Osteocyte (in vitro differentiated cells): ENCODE results near the gene PHLPP1. TPM values are rescaled to one million over a fixed set of nuclear protein-coding genes. Genes with fewer than 3 reads are reported as not detected.

ENCODE experiments used
- DNase-seq: peaks from one replicate; pipeline ENCODE4 v3.0.0; 2021; ENCODE audit warnings: mixed read lengths; ENCODE audit not compliant: unreplicated experiment; ENCODE audit errors: extremely low spot score
- H3K27ac Mint-ChIP-seq: one replicate; pipeline ENCODE4 v1.8.0; 2021; ENCODE audit warnings: mild to moderate bottlenecking, mixed read lengths; ENCODE audit not compliant: unreplicated experiment
- H3K27me3 Mint-ChIP-seq: one replicate; pipeline ENCODE4 v1.8.0; 2021; ENCODE audit warnings: mixed read lengths; ENCODE audit not compliant: unreplicated experiment
- H3K36me3 Mint-ChIP-seq: one replicate; pipeline ENCODE4 v1.8.0; 2021; ENCODE audit warnings: mixed read lengths; ENCODE audit not compliant: unreplicated experiment
- H3K4me1 Mint-ChIP-seq: one replicate; pipeline ENCODE4 v1.8.0; 2021; ENCODE audit warnings: mixed read lengths; ENCODE audit not compliant: unreplicated experiment
- H3K4me3 Mint-ChIP-seq: one replicate; pipeline ENCODE4 v1.8.0; 2021; ENCODE audit warnings: mild to moderate bottlenecking, moderate library complexity, mixed read lengths; ENCODE audit not compliant: unreplicated experiment
- H3K9me3 Mint-ChIP-seq: one replicate; pipeline ENCODE4 v1.8.0; 2021; ENCODE audit warnings: mixed read lengths; ENCODE audit not compliant: unreplicated experiment
- total RNA-seq: library from RNA; stranded (reverse); gene quantifications from 2 replicates; pipeline ENCODE4 v1.2.1, GENCODE V29; 2021
- TF ChIP-seq, protein P1 (sequence below): fragments of 200-600 bp; sonication (generic); IDR thresholded peaks from 2 replicates; pipeline ENCODE4 v1.5.0; 2021; ENCODE audit warnings: antibody characterized with exemption, mild to moderate bottlenecking, moderate library complexity

Gene PHLPP1
- total RNA-seq, 1 donor from 2014 or later, result 19.6 TPM

DNA sequence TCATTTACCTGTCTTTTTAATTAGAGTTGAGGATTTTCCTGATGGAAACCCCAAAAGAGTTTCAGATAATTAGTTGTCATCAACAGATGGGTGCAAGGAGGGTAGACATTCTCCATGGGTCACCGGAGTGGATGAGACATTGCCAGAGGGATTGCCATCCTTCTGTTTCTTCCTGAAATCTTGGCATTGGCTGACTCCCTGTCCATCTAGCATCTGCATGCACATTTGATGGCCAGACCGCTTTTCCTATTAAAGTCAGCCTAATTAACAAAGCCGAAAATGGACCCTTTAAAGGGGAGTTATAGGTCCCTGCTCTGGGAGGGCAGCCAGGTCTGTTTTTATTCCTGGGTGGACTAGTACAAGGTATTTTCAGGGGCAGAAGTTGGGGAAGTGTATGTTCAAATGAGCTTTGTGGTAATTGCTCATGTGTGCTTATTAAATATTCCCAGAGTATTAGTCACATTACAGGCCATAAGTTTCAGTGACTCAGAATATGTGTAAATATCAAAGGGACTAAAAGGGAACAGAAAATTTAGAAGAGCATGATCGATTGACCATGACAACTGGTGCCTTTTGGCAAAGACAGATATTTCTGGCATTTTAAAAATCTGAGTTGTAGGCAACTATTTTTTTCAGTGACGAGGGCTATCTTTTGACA, 209.8 kb downstream of the PHLPP1 start:
- Mint-ChIP-seq H3K4me1 (peaks cover 13% of the 10 kb centered on the region), H3K36me3 (peaks cover 23% of the 10 kb centered on the region), H3K27ac (peak overlapping the region; percentile 50), H3K4me3 (no peak overlapping the region), H3K27me3 (no peaks in the 10 kb centered on the region), H3K9me3 (no peaks in the 10 kb centered on the region)
- TF ChIP-seq, protein P1, sequence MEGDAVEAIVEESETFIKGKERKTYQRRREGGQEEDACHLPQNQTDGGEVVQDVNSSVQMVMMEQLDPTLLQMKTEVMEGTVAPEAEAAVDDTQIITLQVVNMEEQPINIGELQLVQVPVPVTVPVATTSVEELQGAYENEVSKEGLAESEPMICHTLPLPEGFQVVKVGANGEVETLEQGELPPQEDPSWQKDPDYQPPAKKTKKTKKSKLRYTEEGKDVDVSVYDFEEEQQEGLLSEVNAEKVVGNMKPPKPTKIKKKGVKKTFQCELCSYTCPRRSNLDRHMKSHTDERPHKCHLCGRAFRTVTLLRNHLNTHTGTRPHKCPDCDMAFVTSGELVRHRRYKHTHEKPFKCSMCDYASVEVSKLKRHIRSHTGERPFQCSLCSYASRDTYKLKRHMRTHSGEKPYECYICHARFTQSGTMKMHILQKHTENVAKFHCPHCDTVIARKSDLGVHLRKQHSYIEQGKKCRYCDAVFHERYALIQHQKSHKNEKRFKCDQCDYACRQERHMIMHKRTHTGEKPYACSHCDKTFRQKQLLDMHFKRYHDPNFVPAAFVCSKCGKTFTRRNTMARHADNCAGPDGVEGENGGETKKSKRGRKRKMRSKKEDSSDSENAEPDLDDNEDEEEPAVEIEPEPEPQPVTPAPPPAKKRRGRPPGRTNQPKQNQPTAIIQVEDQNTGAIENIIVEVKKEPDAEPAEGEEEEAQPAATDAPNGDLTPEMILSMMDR, result no peak
- DNase-seq, result no peak

DNA sequence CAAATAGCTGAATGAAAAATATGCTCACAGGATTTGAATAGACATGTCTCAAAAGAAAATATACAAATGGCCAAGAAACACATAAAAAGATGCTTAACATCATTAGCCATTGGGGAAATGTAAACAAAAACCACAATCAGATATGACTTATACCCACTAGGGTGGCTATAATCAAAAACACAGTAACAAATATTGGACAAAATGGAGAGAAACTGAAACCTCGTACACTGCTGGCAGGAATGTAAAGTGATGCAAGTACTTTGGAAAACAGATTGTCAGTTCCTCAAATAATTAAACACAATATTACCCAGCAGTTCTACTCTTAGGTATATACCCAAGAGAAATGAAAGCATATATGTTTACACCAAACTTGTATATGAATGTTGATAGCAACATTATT, 213.0 kb downstream of the PHLPP1 start:
- DNase-seq, result no peak
- no peaks in the 10 kb centered on the region for H3K9me3 Mint-ChIP-seq

GRCh38 chr18:62933261-62933887, 218.0 kb downstream of the PHLPP1 start:
- Mint-ChIP-seq H3K27me3 (no peaks in the 10 kb centered on the region), H3K4me3 (no peak overlapping the region), H3K27ac (no peak overlapping the region), H3K36me3 (peaks cover 18% of the 10 kb centered on the region), H3K4me1 (peaks cover 25% of the 10 kb centered on the region), H3K9me3 (peaks cover 9% of the 10 kb centered on the region)
- TF ChIP-seq, protein P1, result no peak
- DNase-seq, result no peak

More for the DNA sequence above, 213.0 kb downstream of the PHLPP1 start:
- H3K4me1 Mint-ChIP-seq, result peaks cover 13% of the 10 kb centered on the region
- no peaks in the 10 kb centered on the region for H3K27me3 Mint-ChIP-seq
- H3K36me3 Mint-ChIP-seq, result peaks cover 27% of the 10 kb centered on the region
- H3K4me3 Mint-ChIP-seq, result no peak overlapping the region
- TF ChIP-seq, protein P1, result no peak
- no peak overlapping the region for H3K27ac Mint-ChIP-seq

DNA sequence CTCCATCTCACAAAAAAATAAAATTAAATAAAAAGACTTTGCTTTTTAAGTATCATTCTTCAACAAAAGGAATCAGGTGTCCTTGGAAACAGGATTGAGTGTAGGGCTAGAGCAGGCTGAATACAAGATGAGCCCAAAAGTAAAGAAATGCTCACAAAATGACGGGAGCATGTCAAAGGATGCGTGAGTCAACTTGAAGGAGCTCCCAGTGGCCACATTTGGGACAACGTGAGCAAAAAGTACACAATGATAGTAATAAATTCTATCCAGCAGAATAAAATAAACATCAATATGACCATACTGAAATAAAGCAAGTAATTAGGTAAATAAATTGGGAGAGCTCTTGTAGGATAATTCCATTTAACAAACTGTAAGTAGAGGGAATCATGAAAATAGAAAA, 220.7 kb downstream of the PHLPP1 start:
- H3K36me3 Mint-ChIP-seq, result peaks cover 11% of the 10 kb centered on the region
- no peak for DNase-seq
- H3K27ac Mint-ChIP-seq, result no peak overlapping the region
- TF ChIP-seq, protein P1, result no peak
- H3K9me3 Mint-ChIP-seq, result peaks cover 9% of the 10 kb centered on the region
- H3K4me3 Mint-ChIP-seq, result no peak overlapping the region
- peaks cover 30% of the 10 kb centered on the region for H3K4me1 Mint-ChIP-seq
- no peaks in the 10 kb centered on the region for H3K27me3 Mint-ChIP-seq

DNA sequence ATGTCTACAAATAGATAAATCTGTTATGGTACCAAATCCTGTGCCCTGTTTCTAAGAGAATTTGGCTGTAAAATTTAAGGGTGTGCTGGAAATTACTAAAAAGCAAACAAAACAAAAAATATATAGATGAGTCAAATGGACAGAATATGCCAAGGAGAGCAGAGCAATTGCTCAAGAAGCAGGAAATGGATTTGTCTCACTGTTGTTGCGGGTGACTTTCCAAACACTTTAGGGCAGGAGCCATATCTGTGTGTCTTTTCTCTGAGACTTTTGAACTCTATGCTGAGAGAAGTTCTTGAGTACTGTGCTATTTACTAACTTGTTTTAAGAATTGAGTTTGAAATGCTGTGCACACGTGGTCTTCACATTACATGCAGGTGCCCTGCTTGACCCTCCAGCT, 221.7 kb downstream of the PHLPP1 start:
- Mint-ChIP-seq H3K4me3 (no peak overlapping the region), H3K9me3 (peaks cover 9% of the 10 kb centered on the region), H3K4me1 (peaks cover 30% of the 10 kb centered on the region), H3K27me3 (no peaks in the 10 kb centered on the region), H3K27ac (peak overlapping the region; percentile 1), H3K36me3 (peaks cover 9% of the 10 kb centered on the region)
- TF ChIP-seq, protein P1, result no peak
- no peak for DNase-seq
